Transverse colon (tissue), 4 donors: Measurements from ENCODE around the gene PC.

ENCODE experiments used
- EP300 ChIP-seq: sonication (generic); formaldehyde crosslinking; IDR thresholded peaks from one replicate; pipeline ENCODE4 v1.6.1; 2017; ENCODE audit warnings: antibody characterized with exemption, low read depth
- POLR2A ChIP-seq: fragments of 450-650 bp; IDR thresholded peaks from one replicate; pipeline ENCODE4 v1.6.1; 2016; ENCODE audit warnings: antibody characterized with exemption, mild to moderate bottlenecking, moderate library complexity
- POLR2AphosphoS5 ChIP-seq, 3 donors: sonication (generic); formaldehyde crosslinking; IDR thresholded peaks; one replicate each; pipeline ENCODE4 v1.6.1; 2016; ENCODE audit warnings: antibody characterized with exemption in 3 of 3
- TF ChIP-seq, protein P1 (sequence below), 5 experiments: fragments of 200-600 bp in 3 of 5; fragments of 450-650 bp in 2 of 5; sonication (generic) in 3 of 5; IDR thresholded peaks; 1 replicate in 2 of 5; 2 replicates in 3 of 5; pipeline ENCODE4 v1.5.1; 2016 to 2017; ENCODE audit warnings: antibody characterized with exemption in 5 of 5, inconsistent platforms in 3 of 5, mild to moderate bottlenecking in 2 of 5, moderate library complexity in 1 of 5

DNA sequence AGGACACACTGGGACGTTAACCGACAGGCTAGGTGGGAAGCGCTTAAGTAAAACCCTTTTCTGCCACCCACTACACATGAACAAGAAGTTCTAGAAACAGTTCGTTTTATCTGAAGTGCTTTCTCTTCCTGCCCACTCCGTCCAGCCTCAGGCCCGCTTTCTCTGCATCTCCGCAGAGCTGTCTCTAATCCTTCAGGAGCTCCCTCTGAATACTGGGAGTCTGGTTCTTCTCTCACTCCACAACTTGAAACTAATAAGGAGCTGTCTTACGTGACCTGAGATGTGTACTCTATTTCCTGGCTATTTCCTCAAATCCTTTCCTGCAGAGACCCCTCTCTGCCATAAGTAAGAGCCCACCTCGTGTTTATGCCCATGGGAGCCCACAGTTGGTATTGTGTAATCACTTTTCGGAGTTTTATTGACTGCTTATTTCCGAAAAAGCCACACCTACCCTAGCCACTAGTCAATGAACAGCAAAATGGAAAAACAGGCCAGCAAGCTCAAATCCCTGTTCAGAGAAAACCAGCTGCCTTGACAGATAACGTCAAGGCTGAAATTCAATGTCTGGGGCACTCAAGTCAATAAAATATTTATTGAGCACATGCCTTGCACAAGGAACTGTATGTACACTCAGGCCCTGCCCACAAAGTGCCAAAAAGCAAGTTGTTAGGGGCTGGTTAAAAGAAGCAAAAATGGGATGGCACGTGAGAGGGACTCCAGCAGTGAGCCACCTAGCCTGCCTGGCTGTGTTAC lies 4.9 kb downstream of the PC start:
- TF ChIP-seq POLR2AphosphoS5 (IDR thresholded peaks at IDR 0.05) (no peak), EP300 (no peak), POLR2A (no peak)
- TF ChIP-seq, protein P1, sequence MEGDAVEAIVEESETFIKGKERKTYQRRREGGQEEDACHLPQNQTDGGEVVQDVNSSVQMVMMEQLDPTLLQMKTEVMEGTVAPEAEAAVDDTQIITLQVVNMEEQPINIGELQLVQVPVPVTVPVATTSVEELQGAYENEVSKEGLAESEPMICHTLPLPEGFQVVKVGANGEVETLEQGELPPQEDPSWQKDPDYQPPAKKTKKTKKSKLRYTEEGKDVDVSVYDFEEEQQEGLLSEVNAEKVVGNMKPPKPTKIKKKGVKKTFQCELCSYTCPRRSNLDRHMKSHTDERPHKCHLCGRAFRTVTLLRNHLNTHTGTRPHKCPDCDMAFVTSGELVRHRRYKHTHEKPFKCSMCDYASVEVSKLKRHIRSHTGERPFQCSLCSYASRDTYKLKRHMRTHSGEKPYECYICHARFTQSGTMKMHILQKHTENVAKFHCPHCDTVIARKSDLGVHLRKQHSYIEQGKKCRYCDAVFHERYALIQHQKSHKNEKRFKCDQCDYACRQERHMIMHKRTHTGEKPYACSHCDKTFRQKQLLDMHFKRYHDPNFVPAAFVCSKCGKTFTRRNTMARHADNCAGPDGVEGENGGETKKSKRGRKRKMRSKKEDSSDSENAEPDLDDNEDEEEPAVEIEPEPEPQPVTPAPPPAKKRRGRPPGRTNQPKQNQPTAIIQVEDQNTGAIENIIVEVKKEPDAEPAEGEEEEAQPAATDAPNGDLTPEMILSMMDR (IDR thresholded peaks at IDR 0.05) = no peak
